Transverse colon (tissue), 3 donors: Measurements from ENCODE around the gene SSBP4.

Experiments
- CTCF ChIP-seq, 5 experiments: fragments of 200-600 bp in 3 of 5; fragments of 450-650 bp in 2 of 5; sonication (generic) in 3 of 5; IDR thresholded peaks; 1 replicate in 2 of 5; 2 replicates in 3 of 5; pipeline ENCODE4 v1.5.1; 2016 to 2017; ENCODE audit warnings: antibody characterized with exemption in 5 of 5, inconsistent platforms in 3 of 5, mild to moderate bottlenecking in 2 of 5, moderate library complexity in 1 of 5
- POLR2A ChIP-seq: fragments of 450-650 bp; IDR thresholded peaks from one replicate; pipeline ENCODE4 v1.6.1; 2016; ENCODE audit warnings: antibody characterized with exemption, mild to moderate bottlenecking, moderate library complexity

GRCh38 chr19:18418029-18418482, 1.1 kb upstream of the SSBP4 start:
- TF ChIP-seq POLR2A = no peak
- no peak for TF ChIP-seq CTCF (IDR thresholded peaks at IDR 0.05)
